HL-60 (cell line): ENCODE data around the gene S100A5.

Source experiments
- POLR2AphosphoS5 ChIP-seq: IDR thresholded peaks from 2 replicates; pipeline ENCODE4 v1.6.1; 2012; ENCODE audit warnings: low read depth
- REST ChIP-seq: IDR thresholded peaks from 2 replicates; pipeline ENCODE4 v1.6.1; 2012; ENCODE audit warnings: low read depth; ENCODE audit not compliant: insufficient replicate concordance
- SPI1 ChIP-seq: IDR thresholded peaks from 2 replicates; pipeline ENCODE4 v1.6.1; 2012; ENCODE audit warnings: low read depth, mild to moderate bottlenecking, borderline replicate concordance
- TF ChIP-seq, protein P1 (sequence below): IDR thresholded peaks from one replicate; pipeline ENCODE4 v1.5.1; 2011; ENCODE audit warnings: low read length, control low read depth, inconsistent platforms; ENCODE audit not compliant: insufficient read depth

- TF ChIP-seq, protein P1, sequence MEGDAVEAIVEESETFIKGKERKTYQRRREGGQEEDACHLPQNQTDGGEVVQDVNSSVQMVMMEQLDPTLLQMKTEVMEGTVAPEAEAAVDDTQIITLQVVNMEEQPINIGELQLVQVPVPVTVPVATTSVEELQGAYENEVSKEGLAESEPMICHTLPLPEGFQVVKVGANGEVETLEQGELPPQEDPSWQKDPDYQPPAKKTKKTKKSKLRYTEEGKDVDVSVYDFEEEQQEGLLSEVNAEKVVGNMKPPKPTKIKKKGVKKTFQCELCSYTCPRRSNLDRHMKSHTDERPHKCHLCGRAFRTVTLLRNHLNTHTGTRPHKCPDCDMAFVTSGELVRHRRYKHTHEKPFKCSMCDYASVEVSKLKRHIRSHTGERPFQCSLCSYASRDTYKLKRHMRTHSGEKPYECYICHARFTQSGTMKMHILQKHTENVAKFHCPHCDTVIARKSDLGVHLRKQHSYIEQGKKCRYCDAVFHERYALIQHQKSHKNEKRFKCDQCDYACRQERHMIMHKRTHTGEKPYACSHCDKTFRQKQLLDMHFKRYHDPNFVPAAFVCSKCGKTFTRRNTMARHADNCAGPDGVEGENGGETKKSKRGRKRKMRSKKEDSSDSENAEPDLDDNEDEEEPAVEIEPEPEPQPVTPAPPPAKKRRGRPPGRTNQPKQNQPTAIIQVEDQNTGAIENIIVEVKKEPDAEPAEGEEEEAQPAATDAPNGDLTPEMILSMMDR = no peak
- no peak for TF ChIP-seq POLR2AphosphoS5
- no peak for TF ChIP-seq SPI1
- TF ChIP-seq REST = no peak
Observed at GRCh38 chr1:153503766-153504165, 37.0 kb downstream of the S100A5 start.
